Lower leg skin (tissue), 3 donors: ENCODE data around the gene SVOPL.

Experiments used
- POLR2A ChIP-seq, 2 donors: fragments of 450-650 bp; IDR thresholded peaks; one replicate each; pipeline ENCODE4 v1.6.1; 2016 to 2017; ENCODE audit warnings: antibody characterized with exemption in 2 of 2, mild to moderate bottlenecking in 1 of 2, moderate library complexity in 1 of 2
- TF ChIP-seq, protein P1 (sequence below), 3 donors: fragments of 450-650 bp; IDR thresholded peaks; one replicate each; pipeline ENCODE4 v1.5.1; 2016; ENCODE audit warnings: antibody characterized with exemption in 3 of 3, mild to moderate bottlenecking in 3 of 3, moderate library complexity in 2 of 3

- TF ChIP-seq, protein P1, sequence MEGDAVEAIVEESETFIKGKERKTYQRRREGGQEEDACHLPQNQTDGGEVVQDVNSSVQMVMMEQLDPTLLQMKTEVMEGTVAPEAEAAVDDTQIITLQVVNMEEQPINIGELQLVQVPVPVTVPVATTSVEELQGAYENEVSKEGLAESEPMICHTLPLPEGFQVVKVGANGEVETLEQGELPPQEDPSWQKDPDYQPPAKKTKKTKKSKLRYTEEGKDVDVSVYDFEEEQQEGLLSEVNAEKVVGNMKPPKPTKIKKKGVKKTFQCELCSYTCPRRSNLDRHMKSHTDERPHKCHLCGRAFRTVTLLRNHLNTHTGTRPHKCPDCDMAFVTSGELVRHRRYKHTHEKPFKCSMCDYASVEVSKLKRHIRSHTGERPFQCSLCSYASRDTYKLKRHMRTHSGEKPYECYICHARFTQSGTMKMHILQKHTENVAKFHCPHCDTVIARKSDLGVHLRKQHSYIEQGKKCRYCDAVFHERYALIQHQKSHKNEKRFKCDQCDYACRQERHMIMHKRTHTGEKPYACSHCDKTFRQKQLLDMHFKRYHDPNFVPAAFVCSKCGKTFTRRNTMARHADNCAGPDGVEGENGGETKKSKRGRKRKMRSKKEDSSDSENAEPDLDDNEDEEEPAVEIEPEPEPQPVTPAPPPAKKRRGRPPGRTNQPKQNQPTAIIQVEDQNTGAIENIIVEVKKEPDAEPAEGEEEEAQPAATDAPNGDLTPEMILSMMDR (IDR thresholded peaks at IDR 0.05) = no peak
- TF ChIP-seq POLR2A (IDR thresholded peaks at IDR 0.05) = no peak
Observed at GRCh38 chr7:138716889-138717288, 15.7 kb upstream of the SVOPL start.
